ENCODE data around the gene SCAI. TPM values are rescaled to one million over a fixed set of nuclear protein-coding genes. Genes with fewer than 3 reads are reported as not detected.

SCAI gene
- total and polyA plus RNA-seq, 2 of the 4 experiments (the other 2 are of a cell fraction) = 3.6 to 14.5 TPM

DNA sequence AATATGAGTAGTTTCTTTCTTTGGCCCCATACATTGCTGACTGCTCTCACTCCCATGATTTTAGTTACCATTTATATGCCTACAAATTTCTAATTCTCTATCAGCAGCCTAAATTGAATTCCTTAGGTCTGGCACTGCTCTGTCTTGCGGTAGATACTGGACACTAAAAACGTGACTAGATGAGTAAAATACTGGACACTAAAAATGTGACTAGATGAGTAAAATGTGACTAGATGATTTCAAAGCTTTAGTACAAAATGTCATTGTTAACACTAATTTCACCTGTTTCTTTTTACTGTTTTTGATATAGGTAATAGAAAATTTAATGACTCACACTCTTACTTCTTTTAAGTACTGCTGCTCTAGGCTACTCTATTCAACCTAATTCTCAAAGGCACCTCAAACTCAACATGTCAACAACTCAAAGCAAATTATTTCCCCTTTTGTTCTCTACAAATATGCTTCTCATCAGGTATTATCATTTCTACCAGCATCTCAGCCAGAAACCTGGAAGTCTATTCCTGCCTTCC, 171.0 kb downstream of the SCAI start:
- H3K27ac ChIP-seq (ENCODE audit: insufficient read depth, low read length) = no peak overlapping the region
- H3K9ac ChIP-seq (ENCODE audit: low read depth, low read length) = no peak overlapping the region
- ChIA-PET POLR2A (ENCODE audit: unreplicated experiment) (no interaction called here), CTCF (no interaction called here)
- intact Hi-C loops (cut with micrococcal nuclease) = no loop called here
- H3K79me1 ChIP-seq (ENCODE audit: low read depth in 1 of 2, low read length in 2 of 2) = no peaks in the 10 kb centered on the region
- ATAC-seq (ENCODE audit: low read depth) (no peak), DNase-seq (no peak)
- H3K4me3 ChIP-seq (ENCODE audit: insufficient read depth, low read depth, low read length) = no peak overlapping the region
- no peaks in the 10 kb centered on the region for H3K9me3 ChIP-seq (ENCODE audit: control insufficient read depth, insufficient read depth, low read length)
- peaks cover 13% of the 10 kb centered on the region for H3K36me3 ChIP-seq (ENCODE audit: control insufficient read depth, insufficient read depth, low read length)
- H3K4me2 ChIP-seq (ENCODE audit: low read depth, low read length) = no peak overlapping the region
- H4K91ac ChIP-seq (ENCODE audit: insufficient read depth, low read depth, low read length) = no peak overlapping the region
- H3K27me3 ChIP-seq (ENCODE audit: control insufficient read depth, insufficient read depth, low read length) = no peaks in the 10 kb centered on the region
- dilution Hi-C loops (cut with HindIII; ENCODE audit: low sequenced_read_pairs, unreplicated experiment) = no loop called here
- peaks cover 2% of the 10 kb centered on the region; the same call in 1 of the 2 replicates for H3K4me1 ChIP-seq (ENCODE audit: control insufficient read depth, insufficient read depth, low read length)
- no peak overlapping the region for H2AK9ac ChIP-seq (replicated peaks; ENCODE audit: low read depth, low read length, poor library complexity)
- H4K20me1 ChIP-seq (ENCODE audit: insufficient read depth, low read length) = no peaks in the 10 kb centered on the region
- WGBS, 2 experiments (ENCODE audit: extremely low coverage in 2 of 2, insufficient read length in 1 of 2) = no CpG with 5 or more reads among the region's 2 CpGs
- H2BK15ac ChIP-seq (ENCODE audit: low read depth, low read length) = no peak overlapping the region
- no peak overlapping the region for H3K14ac ChIP-seq (replicated peaks; ENCODE audit: low read depth, low read length)
- H3K18ac ChIP-seq (ENCODE audit: low read depth, low read length) = no peak overlapping the region
- no peak overlapping the region for H2BK20ac ChIP-seq (ENCODE audit: low read depth, low read length)
- BruUV-seq (replicated peaks) = no TSS peak
- no peak overlapping the region for H3K4ac ChIP-seq (ENCODE audit: low read depth, low read length)
- H2BK120ac ChIP-seq (ENCODE audit: low read depth, low read length) = no peak overlapping the region
- H2BK5ac ChIP-seq (ENCODE audit: low read depth, low read length, poor library complexity, severe bottlenecking) = no peak overlapping the region
- TF ChIP-seq NFE2L2 (IDR thresholded peaks at IDR 0.05; ENCODE audit: low read depth, low read length) (no peak), CHD1 (IDR thresholded peaks at IDR 0.05; ENCODE audit: low read depth, low read length) (no peak)
- peaks cover 4% of the 10 kb centered on the region for H3K9me1 ChIP-seq (ENCODE audit: insufficient read depth, low read length)
- H3K23ac ChIP-seq (ENCODE audit: low read depth, low read length) = no peak overlapping the region
- H2AFZ ChIP-seq (replicated peaks; ENCODE audit: low read length, poor library complexity) = no peak overlapping the region
- no peak overlapping the region for H4K8ac ChIP-seq (ENCODE audit: low read depth in 2 of 2, low read length in 2 of 2)
- H4K5ac ChIP-seq (ENCODE audit: low read depth, low read length) = no peak overlapping the region
- H3K56ac ChIP-seq (ENCODE audit: extremely low read depth, insufficient read depth, low read length) = no peak overlapping the region
- in situ Hi-C loops (cut with MboI; ENCODE audit: low sequenced_read_pairs) = no loop called here
- H2AK5ac ChIP-seq (ENCODE audit: low read depth, low read length) = no peak overlapping the region
